GM18870 (cell line): ENCODE measurements around the gene CSDE1.

Experiments
- ATAC-seq: cut with Tn5 transposase; IDR thresholded peaks from one replicate; pipeline ENCODE4 v1.9.1; 2021; ENCODE audit warnings: moderate library complexity; ENCODE audit not compliant: unreplicated experiment

CSDE1 gene

GRCh38 chr1:114750780-114751179, 7.0 kb downstream of the CSDE1 start:
- no peak for ATAC-seq

DNA sequence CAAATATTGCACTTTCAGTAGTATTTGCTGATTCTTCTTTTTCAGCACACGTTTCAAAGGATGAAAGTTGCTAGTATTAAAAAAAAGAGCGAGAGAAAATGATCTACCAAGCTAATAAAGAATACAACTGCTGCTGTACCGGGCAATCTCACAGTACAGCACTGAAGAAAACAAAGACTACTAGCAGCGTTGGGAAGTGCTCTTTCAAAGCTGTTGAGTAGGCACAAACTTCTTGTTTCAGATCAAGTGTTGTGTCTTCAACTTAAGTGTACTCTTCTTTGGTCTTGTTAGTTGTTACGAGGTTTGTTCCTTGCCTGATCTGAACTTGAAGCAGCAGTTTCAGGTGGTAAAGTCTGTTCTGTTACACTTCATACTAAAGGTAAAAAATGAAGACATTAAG, 7.9 kb downstream of the CSDE1 start:
- no peak for ATAC-seq

DNA sequence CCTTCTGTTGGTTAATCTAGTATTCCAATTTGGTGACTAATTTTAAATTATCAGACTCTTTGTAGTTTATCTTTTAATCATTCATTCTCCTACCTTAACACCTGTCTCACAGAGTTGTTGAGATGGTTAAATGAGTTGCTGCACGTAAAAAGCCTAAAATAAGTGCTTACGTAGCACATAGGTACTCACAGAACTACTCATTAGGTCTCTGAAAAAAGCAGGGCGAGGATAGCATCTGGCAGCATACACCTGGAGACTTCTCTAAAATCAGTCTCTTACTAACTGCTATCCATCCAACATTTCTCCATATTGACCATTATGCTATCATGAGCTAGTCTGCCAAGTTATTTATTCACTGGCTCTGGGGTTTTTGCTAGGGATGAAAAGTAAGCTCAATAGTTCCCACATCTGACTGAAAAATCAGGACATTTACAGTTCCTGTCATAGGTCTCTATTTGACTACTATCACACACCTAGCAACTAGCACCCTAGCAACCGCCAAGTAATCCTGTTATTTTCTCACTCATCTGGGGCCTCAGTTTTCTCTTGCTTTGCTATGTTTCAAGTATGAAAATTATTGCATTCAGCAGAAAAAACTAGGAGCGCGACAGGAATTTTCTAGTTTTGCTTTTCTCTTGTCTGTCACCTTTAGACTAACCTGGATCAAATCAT, 11.2 kb downstream of the CSDE1 start:
- ATAC-seq, result no peak

- no peak for ATAC-seq
These were observed 12.5 kb downstream of the CSDE1 start for GRCh38 chr1:114745291-114745690.

GRCh38 chr1:114741963-114742746, 15.6 kb downstream of the CSDE1 start:
- no peak for ATAC-seq

- no peak for ATAC-seq
These were observed 17.5 kb downstream of the CSDE1 start for GRCh38 chr1:114740331-114740730.

DNA sequence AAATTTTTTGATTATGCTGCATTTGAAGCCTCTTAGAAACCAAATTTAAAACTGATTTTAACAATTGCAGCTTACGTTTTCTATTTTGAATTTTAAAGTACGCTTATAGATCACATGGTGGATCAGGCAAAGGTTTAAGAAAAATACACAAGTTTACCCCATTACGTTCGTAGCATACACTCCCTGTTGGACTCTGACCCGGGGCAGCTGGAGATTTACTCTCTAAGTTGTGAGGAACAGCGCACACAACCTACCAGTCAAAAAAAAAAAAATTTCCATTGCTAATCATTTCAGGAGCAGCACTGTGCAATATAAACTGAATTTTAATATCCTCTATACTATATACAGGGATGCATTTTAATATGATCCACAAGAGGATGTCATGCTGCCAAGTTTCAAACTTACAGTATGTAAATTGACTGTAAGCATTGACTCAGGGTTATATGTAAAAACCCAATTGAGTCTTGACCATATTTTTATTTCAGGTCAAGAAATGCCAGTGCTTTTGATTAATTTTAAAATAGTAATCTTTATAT, 20.4 kb downstream of the CSDE1 start:
- ATAC-seq, result no peak

DNA sequence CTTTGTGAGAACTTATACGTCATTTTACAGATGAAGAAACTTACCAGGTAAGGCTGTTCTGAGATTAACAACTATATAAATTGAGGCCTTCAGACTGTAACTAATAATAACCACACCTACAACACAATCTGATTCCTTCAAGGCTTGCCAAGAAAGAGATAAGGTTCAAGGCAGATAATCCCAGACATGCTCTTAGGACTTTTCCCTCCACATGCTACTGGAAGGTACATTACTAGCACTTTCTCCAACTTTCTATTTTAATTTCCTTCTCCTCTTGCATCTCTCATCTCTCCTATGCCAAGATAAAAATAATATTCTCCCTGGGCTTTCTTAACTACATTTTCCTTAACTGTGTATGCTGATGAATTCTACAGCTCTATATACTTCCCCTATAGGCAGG, 22.3 kb downstream of the CSDE1 start:
- no peak for ATAC-seq

- ATAC-seq, result no peak
These were observed 28.0 kb downstream of the CSDE1 start for GRCh38 chr1:114729782-114730181.

- no peak for ATAC-seq
These were observed 29.2 kb downstream of the CSDE1 start for GRCh38 chr1:114728553-114728952.

GRCh38 chr1:114725230-114725629, 32.6 kb downstream of the CSDE1 start:
- ATAC-seq, result no peak

- no peak for ATAC-seq
These were observed 33.9 kb downstream of the CSDE1 start for GRCh38 chr1:114723915-114724314.

DNA sequence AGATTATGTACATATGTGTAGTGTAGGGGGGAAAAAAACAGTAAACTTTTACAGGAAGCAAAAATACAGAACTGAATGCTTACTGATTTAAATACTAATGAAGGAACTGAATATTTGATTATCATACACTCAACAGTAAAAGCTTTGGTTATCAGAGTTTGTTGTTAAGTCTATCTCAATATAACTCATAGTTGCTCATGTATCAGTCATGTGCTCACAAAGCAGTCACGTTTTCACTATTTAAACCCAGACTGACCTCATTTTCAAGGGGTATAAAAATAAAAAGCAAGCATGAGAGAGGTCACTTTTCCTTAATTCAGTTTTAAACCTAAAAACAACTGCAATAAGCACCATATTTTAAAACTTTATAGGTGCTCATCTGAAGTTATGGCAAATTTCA, 34.3 kb downstream of the CSDE1 start:
- ATAC-seq, result no peak

DNA sequence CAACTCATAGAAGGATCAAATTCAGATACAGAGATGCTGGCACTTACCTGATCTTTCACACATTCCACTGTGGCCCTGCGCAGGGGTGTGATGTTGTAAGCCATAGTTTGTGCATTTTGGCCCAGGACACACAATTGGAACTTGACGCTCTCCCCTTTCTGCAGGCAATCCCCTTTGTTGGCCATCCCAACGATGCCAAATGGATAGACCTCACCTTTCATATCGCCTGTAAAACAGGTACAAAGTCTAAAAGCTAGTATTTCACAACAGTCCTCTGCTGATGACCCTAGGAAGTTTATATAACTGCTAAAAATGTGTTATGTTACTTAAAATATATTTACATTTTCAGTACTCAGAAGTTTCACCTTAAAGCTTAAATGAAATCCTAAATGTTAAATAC, 37.3 kb downstream of the CSDE1 start:
- ATAC-seq, result no peak

GRCh38 chr1:114719424-114719787, 38.4 kb downstream of the CSDE1 start:
- ATAC-seq, result no peak

- ATAC-seq, result no peak
These were observed 38.9 kb downstream of the CSDE1 start for GRCh38 chr1:114718661-114719423.

DNA sequence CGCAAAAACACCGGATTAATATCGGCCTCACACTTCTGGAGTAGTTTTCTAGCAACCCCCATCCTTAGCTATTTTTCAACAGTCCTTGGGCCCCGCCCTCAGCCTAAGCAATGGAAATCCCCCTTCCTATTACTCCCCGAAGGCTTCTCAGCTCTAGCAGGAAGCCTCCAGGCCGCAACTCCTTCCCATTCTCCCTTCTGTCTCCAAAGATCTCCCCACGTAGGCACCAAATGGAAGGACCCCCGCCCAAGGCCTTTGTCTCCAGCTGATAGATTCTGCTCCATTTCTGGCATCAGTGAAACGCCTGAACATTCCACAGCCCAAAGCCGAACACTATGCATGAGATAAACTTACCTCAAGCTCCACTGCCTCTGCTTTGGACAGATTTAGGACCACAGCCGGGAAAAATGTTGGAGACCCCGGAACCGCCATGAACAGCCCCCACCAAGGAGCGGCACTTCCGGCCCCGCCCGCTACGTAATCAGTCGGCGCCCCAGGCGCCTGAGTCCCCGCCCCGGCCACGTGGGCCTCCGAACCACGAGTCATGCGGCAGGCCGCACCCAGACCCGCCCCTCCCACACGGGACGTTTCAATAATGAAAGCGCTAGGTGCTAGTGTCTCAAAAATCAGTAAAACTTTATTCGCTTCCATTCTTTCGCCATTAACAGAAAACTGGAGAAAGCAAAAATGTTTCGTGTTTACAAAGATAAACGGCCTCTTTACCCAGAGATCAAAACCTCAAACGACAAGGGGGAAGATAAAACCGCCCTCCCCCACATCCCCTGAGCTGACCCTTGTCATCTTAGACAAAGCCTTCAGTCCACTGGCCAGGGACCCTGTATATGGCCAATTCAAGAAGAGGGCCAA, 41.2 kb downstream of the CSDE1 start, which contains the start of gene NRAS:
Gene NRAS (minus strand): TSS at position 468 of the 867 bp plus-strand sequence. CDS start 611 bp downstream, outside the sequence.
- ATAC-seq, result peak; percentile 77

GRCh38 chr1:114715952-114716303, 41.9 kb downstream of the CSDE1 start:
- ATAC-seq, result no peak

GRCh38 chr1:114712977-114713376, 44.8 kb downstream of the CSDE1 start:
- no peak for ATAC-seq

- ATAC-seq, result no peak
These were observed 47.4 kb downstream of the CSDE1 start for GRCh38 chr1:114710360-114710759.

DNA sequence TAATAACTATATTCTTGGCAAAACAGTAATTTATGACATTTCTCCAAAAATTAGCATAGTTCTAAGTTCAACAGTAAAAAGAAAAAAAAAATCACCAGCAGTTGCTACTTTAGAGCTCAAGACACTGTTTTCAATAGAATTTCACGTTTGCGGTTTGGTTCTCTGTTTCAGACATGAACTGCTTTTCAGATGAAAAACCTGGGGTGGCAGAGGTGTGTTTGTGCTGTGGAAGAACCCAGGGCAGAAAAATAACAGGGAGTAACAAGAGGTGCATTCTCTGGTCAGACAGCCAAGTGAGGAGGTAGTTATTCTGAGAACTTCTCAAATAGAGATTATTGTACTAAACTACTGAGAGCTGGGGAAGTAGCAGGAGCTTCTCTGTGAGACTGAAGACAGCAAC, 50.2 kb downstream of the CSDE1 start:
- no peak for ATAC-seq
